Activated T-helper 1 cell treated with Interleukin-2 at 50 U/mL for 16 hours (primary cell): ENCODE measurements around the gene TUT4.

ENCODE experiments used
- DNase-seq: peaks from one replicate; pipeline ENCODE4 v3.0.0-alpha.2; 2020; ENCODE audit warnings: low read depth

TUT4 gene

DNA sequence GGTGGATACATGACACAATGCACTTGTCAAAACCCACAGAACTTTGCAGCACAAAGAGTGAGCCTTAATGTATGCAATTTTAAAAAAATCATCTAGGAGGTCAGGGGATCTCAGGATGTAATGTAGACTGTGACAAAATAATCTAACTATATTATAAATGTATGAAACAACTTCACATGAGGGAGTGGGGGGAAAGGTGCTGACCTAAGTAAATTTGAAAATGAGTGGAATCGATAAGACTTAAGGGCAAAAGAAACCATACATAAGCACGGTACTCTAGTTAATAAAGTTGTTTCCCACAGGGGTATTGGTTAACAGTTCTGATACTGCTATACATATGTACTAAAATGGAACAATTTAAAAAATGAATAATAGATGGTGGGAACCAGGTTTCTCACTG lies 83.8 kb downstream of the TUT4 start:
- no peak for DNase-seq

- no peak for DNase-seq
These were observed 89.0 kb downstream of the TUT4 start for GRCh38 chr1:52463891-52464290.

GRCh38 chr1:52461821-52462220 lies 91.1 kb downstream of the TUT4 start:
- no peak for DNase-seq

DNA sequence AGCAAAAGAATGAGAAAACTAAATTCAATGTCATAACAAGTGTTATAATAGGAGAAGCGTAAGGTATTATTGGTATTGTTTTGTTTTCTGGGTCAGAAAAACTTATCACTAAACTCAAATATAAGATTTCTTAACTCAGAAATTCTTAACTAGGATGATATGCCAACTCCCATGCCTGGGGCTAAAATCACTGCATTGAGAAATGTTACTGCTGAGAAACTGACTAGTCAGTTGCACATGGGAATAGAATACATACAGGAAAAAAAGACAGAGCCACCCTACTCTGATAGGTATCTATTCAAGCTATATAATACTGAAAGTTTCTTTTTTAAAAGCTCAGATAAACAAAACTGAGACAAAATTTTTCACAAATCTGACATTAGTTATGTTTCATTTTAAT lies 92.2 kb downstream of the TUT4 start:
- no peak for DNase-seq

DNA sequence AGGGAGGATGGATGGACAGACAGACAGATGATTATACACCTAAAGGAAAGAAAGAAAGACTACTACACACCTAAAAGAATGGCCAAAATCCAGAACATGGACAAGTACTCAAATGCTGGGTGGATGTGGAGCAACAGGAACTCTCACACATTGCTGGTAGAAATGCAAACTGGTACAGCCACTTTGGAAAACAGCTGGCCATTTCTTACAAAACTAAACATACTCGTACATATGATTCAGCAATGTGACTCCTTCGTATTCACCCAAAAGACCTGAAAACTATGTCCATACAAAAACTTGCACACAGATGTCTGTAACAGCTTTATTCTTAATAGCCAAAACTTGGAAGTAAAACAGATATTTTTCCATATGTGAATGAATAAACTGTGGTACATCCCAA lies 97.2 kb downstream of the TUT4 start:
- DNase-seq: no peak

- DNase-seq: no peak
These were observed 98.1 kb downstream of the TUT4 start for GRCh38 chr1:52454779-52455178.

DNA sequence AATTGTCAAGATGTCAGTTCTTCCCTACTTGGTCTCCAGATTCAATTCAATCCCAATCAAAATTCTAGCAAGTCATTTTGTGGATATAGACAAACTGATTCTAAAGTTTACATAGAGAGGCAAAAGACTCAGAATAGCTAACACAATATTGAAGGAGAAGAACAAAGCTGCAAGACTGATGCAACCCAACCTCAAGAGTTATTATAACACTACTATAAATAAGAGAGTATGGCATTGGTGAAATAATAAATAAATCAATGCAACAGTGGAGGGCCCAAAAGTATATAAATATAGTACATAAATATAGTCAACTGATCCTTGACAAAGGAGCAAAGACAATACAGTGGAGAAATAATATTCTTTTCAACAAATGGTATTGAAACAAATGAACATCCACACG lies 98.8 kb downstream of the TUT4 start:
- no peak for DNase-seq

DNA sequence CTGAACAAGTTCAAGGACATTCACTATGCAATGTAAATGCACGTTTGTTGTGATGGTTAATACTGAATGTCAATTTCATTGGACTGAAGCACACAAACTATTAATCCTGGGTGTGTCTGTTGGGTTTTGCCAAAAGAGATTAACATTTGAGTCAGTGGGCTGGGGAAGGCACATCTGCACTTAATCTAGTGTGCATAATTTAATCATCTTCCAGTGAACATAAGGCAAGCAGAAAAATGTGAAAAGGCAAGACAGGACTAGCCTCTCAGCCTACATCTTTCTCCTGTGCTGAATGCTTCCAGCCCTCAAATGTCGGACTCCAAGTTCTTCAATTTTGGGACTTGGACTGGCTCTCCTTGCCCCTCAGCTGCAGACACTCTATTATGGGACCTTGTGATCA lies 108.4 kb downstream of the TUT4 start:
- no peak for DNase-seq

GRCh38 chr1:52439976-52440375 lies 112.9 kb downstream of the TUT4 start:
- no peak for DNase-seq

- no peak for DNase-seq
These were observed 116.1 kb downstream of the TUT4 start for GRCh38 chr1:52436817-52437216.

DNA sequence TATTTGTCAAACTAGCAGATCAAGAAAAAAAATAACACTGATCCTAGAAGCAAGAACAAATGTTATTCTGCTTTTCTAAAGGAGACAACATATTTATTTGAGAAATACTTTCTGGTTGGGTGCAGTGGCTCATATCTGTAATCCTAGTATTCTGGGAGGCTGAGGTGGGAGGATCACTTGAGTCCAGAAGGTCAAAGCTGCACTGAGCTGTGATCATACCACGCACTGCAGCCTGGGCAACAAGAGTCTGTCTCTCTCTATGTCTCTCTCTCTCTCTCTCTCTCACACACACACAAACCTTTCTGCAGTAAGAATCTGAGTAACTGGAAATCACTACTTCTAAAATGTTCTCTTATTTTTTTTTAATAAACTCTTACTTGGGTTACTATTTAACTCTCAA lies 117.2 kb downstream of the TUT4 start:
- DNase-seq: no peak

GRCh38 chr1:52435211-52435610 lies 117.7 kb downstream of the TUT4 start:
- DNase-seq: no peak

DNA sequence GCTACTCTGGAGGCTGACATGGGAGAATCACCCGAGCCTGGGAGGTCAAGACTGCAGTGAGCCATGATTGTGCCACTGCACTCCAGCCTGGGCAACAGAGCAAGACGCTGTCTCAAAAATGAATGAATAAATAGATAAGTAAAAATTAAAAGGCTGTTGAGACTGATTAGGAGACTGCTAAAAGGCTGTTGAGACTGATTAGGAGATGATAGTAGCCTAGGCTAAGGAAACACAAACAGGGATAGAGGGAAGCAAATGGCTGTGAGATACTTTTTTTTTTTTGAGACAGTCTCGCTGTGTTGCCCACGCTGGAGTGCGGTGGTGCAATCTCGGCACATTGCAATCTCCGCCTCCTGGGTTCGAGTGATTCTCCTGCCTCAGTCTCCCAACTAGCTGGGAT lies 120.1 kb downstream of the TUT4 start:
- DNase-seq: no peak

- DNase-seq: no peak
These were observed 125.7 kb downstream of the TUT4 start for GRCh38 chr1:52427152-52427551.

DNA sequence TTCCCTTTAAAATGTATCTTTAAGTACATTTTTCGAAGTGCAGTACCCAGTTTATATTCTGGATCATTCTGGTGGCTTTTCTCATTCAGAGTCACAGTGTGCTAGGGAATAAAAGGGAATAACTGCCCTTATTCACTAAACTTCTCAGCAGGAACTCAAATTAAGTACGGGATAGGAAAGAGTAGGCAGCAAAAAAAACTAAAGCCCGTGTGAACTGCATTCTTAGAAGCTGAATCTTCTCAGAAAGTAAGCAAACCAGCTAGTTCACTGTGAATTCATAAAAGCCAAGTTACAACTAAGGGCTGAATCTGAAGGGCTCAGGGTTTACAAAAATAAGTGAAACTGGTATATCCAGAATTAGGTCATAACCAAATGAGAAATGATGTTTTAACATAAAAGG lies 126.5 kb downstream of the TUT4 start:
- DNase-seq: no peak

- DNase-seq: no peak
These were observed 128.1 kb downstream of the TUT4 start for GRCh38 chr1:52424813-52425212.

- DNase-seq: no peak
These were observed 128.7 kb downstream of the TUT4 start for GRCh38 chr1:52424231-52424636.

DNA sequence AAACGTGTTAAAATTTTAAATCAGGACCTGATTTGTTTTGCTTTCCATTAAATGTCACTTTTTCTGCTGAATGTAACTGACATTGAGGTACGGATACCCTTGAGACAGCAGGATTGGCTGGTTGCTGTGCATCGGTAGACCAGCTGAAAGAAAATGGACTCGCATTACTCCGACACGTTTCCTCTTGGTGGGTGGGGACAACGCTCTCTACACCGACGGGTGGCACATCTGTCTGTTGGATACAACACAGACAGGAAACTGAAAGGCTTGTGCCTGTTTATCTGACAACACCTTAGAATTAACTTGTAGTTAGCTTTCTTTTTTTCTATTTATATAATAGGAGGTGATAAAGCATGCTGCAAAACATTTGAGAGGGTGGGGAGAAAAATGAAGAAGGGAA lies 129.1 kb downstream of the TUT4 start:
- DNase-seq: peak; percentile 56

GRCh38 chr1:52423055-52423454 lies 129.8 kb downstream of the TUT4 start:
- DNase-seq: no peak

- no peak for DNase-seq
These were observed 132.2 kb downstream of the TUT4 start for GRCh38 chr1:52420713-52421112.

GRCh38 chr1:52416811-52417210 lies 136.1 kb downstream of the TUT4 start:
- no peak for DNase-seq

- no peak for DNase-seq
These were observed 137.9 kb downstream of the TUT4 start for GRCh38 chr1:52414942-52415341.

DNA sequence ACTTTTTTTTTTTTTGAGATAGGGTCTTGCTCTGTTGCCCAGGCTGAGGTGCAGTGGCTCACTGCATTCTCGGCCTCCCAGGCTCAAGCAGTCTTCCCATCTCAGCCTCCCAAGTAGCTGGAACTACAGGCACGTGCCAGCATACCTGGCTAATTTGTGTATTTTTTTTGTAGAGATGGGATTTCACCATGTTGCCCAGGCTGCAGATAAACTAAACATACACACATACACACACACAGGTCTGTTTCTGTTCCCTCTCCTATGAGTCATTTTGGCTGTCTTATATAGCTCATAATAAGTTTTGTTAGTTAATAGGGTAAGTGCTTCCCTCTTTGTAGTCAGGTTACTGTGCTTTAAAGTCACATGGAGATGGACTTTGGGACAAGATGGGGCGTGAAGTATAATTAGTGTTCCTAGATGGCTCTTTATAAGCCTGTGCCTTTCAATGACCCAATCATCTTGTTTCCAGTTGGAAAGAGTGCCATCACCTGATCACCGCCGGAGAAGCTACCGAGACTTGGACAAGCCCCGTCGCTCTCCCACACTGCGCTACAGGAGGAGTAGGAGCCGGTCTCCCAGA lies 139.4 kb downstream of the TUT4 start:
- DNase-seq: no peak

DNA sequence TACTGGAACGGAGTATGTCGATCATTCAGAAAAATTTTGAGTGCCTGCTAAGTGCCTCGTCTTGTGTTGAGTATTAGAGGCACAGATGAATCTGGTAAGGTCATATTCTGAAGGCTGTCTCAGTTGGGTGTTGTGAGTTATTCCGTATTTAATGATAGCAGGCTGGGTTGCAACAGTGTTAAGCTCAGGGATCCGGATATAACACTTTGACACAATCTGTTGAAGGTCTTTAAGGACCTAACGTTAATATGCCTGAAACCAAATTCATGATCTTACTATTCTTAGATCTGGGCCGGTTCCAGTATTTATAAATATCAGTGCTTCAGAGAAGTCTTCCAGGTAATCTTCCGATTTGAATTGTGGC lies 147.9 kb downstream of the TUT4 start:
- no peak for DNase-seq
